Measurements from ENCODE around the gene KAZALD1.

KAZALD1 gene

DNA sequence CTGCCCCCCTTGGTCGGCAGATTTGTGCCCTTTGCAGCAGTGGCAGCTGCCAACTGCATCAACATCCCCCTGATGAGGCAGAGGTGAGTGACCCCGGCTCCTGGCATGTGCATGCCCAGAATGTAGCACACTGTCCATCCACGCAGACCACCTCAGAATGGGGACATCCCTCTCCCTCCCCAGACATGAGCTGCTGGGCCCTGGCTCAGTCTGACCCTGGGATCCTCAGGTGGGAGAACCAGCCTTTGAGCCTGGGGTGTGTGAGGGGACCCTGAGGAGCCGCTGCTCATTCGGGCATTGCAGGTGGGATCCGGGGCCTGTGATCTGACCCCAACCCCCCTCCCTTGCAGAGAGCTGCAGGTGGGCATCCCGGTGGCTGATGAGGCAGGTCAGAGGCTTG lies 25.1 kb upstream of the KAZALD1 start:
- H3K4me2 ChIP-seq (ENCODE audit: low read length): no peak overlapping the region
- peaks cover 18% of the 10 kb centered on the region for H3K4me1 ChIP-seq
- no peaks in the 10 kb centered on the region for H3K27me3 ChIP-seq (ENCODE audit: control insufficient read depth, insufficient read depth, low read length)
- no peaks in the 10 kb centered on the region for H3K79me2 ChIP-seq
- no peak overlapping the region for H2AFZ ChIP-seq
- no peak overlapping the region for H3K27ac ChIP-seq
- H3K9ac ChIP-seq: no peak overlapping the region
- H3K36me3 ChIP-seq (ENCODE audit: control insufficient read depth, insufficient read depth, low read length): no peaks in the 10 kb centered on the region
- TF ChIP-seq, protein P1, sequence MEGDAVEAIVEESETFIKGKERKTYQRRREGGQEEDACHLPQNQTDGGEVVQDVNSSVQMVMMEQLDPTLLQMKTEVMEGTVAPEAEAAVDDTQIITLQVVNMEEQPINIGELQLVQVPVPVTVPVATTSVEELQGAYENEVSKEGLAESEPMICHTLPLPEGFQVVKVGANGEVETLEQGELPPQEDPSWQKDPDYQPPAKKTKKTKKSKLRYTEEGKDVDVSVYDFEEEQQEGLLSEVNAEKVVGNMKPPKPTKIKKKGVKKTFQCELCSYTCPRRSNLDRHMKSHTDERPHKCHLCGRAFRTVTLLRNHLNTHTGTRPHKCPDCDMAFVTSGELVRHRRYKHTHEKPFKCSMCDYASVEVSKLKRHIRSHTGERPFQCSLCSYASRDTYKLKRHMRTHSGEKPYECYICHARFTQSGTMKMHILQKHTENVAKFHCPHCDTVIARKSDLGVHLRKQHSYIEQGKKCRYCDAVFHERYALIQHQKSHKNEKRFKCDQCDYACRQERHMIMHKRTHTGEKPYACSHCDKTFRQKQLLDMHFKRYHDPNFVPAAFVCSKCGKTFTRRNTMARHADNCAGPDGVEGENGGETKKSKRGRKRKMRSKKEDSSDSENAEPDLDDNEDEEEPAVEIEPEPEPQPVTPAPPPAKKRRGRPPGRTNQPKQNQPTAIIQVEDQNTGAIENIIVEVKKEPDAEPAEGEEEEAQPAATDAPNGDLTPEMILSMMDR (IDR thresholded peaks at IDR 0.05): no peak
- H3K4me3 ChIP-seq (ENCODE audit: low read depth, low read length): no peak overlapping the region
- H3K9me3 ChIP-seq (ENCODE audit: control insufficient read depth, low read length): no peaks in the 10 kb centered on the region

DNA sequence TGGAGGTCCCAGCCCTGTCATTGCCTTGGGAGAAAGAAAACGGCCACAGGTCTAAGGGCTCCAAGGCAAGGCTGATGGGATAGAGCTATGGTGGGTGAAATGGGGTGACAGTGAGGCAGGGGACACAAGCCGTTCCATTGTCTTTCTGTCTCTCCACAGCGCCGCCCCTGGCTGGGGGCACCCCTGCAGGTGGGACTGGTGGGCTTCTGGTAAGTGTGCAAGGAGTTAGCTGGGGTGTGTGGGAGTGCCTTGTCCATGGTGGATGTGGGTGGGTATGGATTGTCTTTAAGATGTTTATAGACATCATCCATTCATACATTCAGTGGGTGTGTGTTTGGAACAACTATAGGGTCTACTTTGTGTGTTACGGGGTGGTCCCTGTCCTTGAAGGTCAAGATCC lies 23.3 kb upstream of the KAZALD1 start:
- H3K27me3 ChIP-seq (ENCODE audit: control insufficient read depth, insufficient read depth, low read length): no peaks in the 10 kb centered on the region
- H3K4me1 ChIP-seq: peaks cover 16% of the 10 kb centered on the region
- H3K4me3 ChIP-seq (ENCODE audit: low read depth, low read length): no peak overlapping the region
- H3K36me3 ChIP-seq (ENCODE audit: control insufficient read depth, insufficient read depth, low read length): no peaks in the 10 kb centered on the region
- TF ChIP-seq, protein P1 (IDR thresholded peaks at IDR 0.05): no peak
- no peak overlapping the region for H3K4me2 ChIP-seq (ENCODE audit: low read length)
- no peak overlapping the region for H3K27ac ChIP-seq
- H3K79me2 ChIP-seq: no peaks in the 10 kb centered on the region
- H3K9ac ChIP-seq: no peak overlapping the region
- H3K9me3 ChIP-seq (ENCODE audit: control insufficient read depth, low read length): no peaks in the 10 kb centered on the region
- no peak overlapping the region for H2AFZ ChIP-seq

DNA sequence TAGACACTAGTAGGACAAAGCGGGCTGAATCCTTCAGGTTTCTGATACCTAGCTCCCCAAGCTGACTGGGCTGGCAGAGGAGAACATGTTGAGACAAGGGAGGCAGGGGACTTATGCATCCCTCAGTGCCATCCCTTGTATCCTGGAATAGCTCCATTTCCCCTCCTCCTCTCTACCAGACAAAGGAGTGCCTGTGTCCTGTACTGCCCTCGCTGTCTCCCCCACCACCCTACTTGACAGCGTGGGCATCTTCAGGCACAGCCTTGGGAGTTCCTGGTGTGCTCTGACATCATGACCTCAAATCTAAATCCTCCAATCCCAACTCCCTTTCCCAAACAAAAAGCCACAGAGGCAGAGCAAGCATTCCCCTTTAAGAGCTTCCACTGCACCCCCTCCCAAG lies 21.7 kb upstream of the KAZALD1 start:
- Histone ChIP-seq H3K4me2 (ENCODE audit: low read length) (no peak overlapping the region), H3K36me3 (ENCODE audit: control insufficient read depth, insufficient read depth, low read length) (no peaks in the 10 kb centered on the region), H3K9me3 (ENCODE audit: control insufficient read depth, low read length) (no peaks in the 10 kb centered on the region), H3K9ac (no peak overlapping the region), H2AFZ (no peak overlapping the region), H3K4me1 (peaks cover 16% of the 10 kb centered on the region), H3K79me2 (no peaks in the 10 kb centered on the region), H3K4me3 (ENCODE audit: low read depth, low read length) (no peak overlapping the region), H3K27me3 (ENCODE audit: control insufficient read depth, insufficient read depth, low read length) (no peaks in the 10 kb centered on the region), H3K27ac (no peak overlapping the region)
- TF ChIP-seq, protein P1 (IDR thresholded peaks at IDR 0.05): no peak

DNA sequence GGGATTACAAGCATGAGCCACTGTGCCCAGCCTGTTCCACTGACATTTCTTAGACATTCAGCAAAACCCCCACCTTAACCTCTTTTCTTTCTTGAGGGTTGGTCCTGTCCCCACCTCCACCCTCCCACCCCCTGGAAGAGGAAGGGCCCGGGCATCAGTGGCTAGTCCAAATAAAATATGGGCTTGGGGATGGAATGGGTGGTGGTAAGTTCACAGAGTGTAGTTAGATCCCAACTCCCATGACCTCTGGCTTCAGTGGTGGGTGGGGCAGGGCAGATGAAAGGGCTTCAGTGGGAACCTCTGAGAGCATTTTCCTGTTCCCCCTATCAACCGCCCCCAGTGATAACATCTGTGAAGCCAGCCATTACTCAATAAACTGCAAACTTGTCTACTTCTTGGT lies 20.9 kb upstream of the KAZALD1 start:
- H2AFZ ChIP-seq: no peak overlapping the region
- no peak overlapping the region for H3K4me2 ChIP-seq (ENCODE audit: low read length)
- no peaks in the 10 kb centered on the region for H3K36me3 ChIP-seq (ENCODE audit: control insufficient read depth, insufficient read depth, low read length)
- H3K79me2 ChIP-seq: no peaks in the 10 kb centered on the region
- H3K9me3 ChIP-seq (ENCODE audit: control insufficient read depth, low read length): no peaks in the 10 kb centered on the region
- H3K27ac ChIP-seq: no peak overlapping the region
- no peak overlapping the region for H3K4me3 ChIP-seq (ENCODE audit: low read depth, low read length)
- H3K27me3 ChIP-seq (ENCODE audit: control insufficient read depth, insufficient read depth, low read length): no peaks in the 10 kb centered on the region
- TF ChIP-seq, protein P1 (IDR thresholded peaks at IDR 0.05): no peak
- peaks cover 16% of the 10 kb centered on the region for H3K4me1 ChIP-seq
- no peak overlapping the region for H3K9ac ChIP-seq

DNA sequence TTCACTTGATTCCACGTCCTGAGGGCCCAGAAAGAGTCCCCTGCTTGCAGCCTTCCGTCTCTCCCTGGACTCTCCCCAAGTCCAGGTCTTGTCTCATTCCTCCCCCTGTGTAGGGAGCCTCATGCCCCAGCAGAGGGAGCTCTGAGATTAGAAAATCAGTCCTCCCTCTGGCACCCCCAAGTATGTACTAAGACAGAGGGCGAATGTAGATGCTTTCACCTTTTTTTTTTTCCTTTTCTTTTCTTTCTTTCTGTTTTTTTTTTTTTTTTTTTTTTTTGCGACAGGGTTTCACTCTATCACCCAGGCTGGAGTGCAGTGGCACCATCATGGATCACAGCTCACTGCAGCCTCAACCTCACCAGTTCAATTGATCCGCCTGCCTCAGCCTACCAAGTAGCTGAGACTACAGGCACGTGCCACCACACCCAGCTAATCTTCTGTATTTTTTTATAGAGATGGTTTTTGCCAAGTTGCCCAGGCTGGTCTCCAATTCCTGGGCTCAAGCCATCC lies 20.5 kb upstream of the KAZALD1 start:
- Histone ChIP-seq H3K4me2 (ENCODE audit: low read length) (no peak overlapping the region), H3K27me3 (ENCODE audit: control insufficient read depth, insufficient read depth, low read length) (no peaks in the 10 kb centered on the region), H3K9me3 (ENCODE audit: control insufficient read depth, low read length) (no peaks in the 10 kb centered on the region), H3K27ac (no peak overlapping the region), H3K4me3 (ENCODE audit: low read depth, low read length) (no peak overlapping the region), H3K36me3 (ENCODE audit: control insufficient read depth, insufficient read depth, low read length) (no peaks in the 10 kb centered on the region), H3K9ac (no peak overlapping the region), H2AFZ (no peak overlapping the region), H3K79me2 (no peaks in the 10 kb centered on the region), H3K4me1 (peaks cover 16% of the 10 kb centered on the region)
- TF ChIP-seq, protein P1 (IDR thresholded peaks at IDR 0.05): peak; percentile 90

Measured in parathyroid adenoma (tissue), 2 donors.